ENCODE data around the gene VIPR2. TPM values are rescaled to one million over a fixed set of nuclear protein-coding genes. Genes with fewer than 3 reads are reported as not detected.

VIPR2 gene
- polyA plus RNA-seq, 3 donors, result not detected

DNA sequence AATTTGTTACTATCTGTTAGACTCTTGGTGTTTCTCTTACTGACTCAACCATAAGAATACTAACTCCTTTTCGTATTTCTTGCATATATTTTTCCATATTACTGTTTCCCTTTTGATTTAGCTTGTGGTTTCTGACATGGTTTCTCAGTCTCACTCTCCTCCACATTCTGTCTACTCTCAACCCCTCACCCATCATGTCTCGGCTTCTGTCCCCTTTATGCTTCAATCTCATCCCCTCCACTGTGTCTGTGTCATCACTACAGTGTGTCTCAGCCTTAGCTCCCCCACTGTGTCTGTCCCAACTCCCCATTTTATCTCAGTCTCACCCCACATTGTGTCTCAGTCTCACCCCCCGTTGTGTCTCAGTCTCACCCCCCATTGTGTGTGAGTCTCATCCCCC lies 126.9 kb downstream of the VIPR2 start:
- no peaks in the 10 kb centered on the region for H3K9me3 ChIP-seq (replicated peaks in 1 of 2; ENCODE audit: control insufficient read depth in 1 of 2, insufficient read depth in 1 of 2, low read length in 2 of 2)
- H3K27ac Mint-ChIP-seq, result no peak overlapping the region
- H3K4me3 ChIP-seq (replicated peaks in 1 of 3; ENCODE audit: low read depth in 2 of 3, low read length in 3 of 3), result no peak overlapping the region
- intact Hi-C loops (cut with micrococcal nuclease), result no loop called here
- no peaks in the 10 kb centered on the region for H3K79me2 ChIP-seq (ENCODE audit: insufficient read depth, low read length)
- peaks cover 1 to 3% (median 2%) of the 10 kb centered on the region in 3 donors for H3K27me3 Mint-ChIP-seq (ENCODE audit: low read depth in 3 of 3)
- H3K4me1 ChIP-seq (ENCODE audit: control insufficient read depth in 1 of 2, insufficient read depth in 2 of 2, low read length in 2 of 2), result no peaks in the 10 kb centered on the region
- peaks cover 1% of the 10 kb centered on the region for H3K4me1 Mint-ChIP-seq
- H3K27ac ChIP-seq (ENCODE audit: low read depth in 1 of 2, low read length in 2 of 2), result no peak overlapping the region
- no peaks in the 10 kb centered on the region for H3K36me3 Mint-ChIP-seq
- no peak overlapping the region for H3K4me3 Mint-ChIP-seq
- H3K4me2 ChIP-seq (replicated peaks; ENCODE audit: extremely low read depth, low read length, poor library complexity, severe bottlenecking), result no peak overlapping the region
- no peak overlapping the region for H2AFZ ChIP-seq (ENCODE audit: insufficient read depth, low read depth, low read length, poor library complexity, severe bottlenecking)
- no peaks in the 10 kb centered on the region for H3K27me3 ChIP-seq (ENCODE audit: control insufficient read depth in 2 of 2, insufficient read depth in 2 of 2, low read length in 2 of 2)
- no peak overlapping the region for H3K9ac ChIP-seq (ENCODE audit: insufficient read depth, low read length, poor library complexity, severe bottlenecking)
- H3K36me3 ChIP-seq (replicated peaks in 1 of 2; ENCODE audit: control insufficient read depth in 1 of 2, insufficient read depth in 2 of 2, low read length in 2 of 2), result no peaks in the 10 kb centered on the region
- DNase-seq, result no peak
- H4K20me1 ChIP-seq (ENCODE audit: insufficient read depth, low read length), result no peaks in the 10 kb centered on the region
- 76% methylated on average over 2 of the region's 3 CpGs for WGBS (ENCODE audit: insufficient coverage)
- TF ChIP-seq, protein P1, sequence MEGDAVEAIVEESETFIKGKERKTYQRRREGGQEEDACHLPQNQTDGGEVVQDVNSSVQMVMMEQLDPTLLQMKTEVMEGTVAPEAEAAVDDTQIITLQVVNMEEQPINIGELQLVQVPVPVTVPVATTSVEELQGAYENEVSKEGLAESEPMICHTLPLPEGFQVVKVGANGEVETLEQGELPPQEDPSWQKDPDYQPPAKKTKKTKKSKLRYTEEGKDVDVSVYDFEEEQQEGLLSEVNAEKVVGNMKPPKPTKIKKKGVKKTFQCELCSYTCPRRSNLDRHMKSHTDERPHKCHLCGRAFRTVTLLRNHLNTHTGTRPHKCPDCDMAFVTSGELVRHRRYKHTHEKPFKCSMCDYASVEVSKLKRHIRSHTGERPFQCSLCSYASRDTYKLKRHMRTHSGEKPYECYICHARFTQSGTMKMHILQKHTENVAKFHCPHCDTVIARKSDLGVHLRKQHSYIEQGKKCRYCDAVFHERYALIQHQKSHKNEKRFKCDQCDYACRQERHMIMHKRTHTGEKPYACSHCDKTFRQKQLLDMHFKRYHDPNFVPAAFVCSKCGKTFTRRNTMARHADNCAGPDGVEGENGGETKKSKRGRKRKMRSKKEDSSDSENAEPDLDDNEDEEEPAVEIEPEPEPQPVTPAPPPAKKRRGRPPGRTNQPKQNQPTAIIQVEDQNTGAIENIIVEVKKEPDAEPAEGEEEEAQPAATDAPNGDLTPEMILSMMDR (IDR thresholded peaks at IDR 0.05), result no peak
- peaks cover 0 to 19% (median 7%) of the 10 kb centered on the region in 7 donors for H3K9me3 Mint-ChIP-seq

DNA sequence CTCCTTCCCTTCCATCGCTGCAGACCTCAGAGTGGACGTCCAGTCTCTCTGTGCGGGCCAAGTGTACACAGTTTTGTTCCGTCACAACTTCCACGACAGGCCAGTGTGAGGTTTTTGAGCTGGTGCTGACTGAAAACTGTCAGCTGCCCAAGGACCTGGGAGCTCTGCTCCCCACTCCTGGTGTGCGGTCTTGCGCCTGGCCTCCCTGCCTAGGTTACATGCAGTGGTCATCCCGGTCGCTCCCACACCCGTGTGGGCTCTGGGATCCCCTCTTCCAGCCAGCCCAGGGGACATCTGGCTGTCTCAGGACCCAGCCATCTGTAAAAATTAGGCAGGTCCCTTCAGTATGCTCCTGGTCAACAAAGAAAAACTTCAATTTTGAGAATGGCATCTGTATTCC lies 127.5 kb downstream of the VIPR2 start:
- Histone ChIP-seq H3K27ac (ENCODE audit: low read depth in 1 of 2, low read length in 2 of 2) (no peak overlapping the region), H3K4me2 (replicated peaks; ENCODE audit: extremely low read depth, low read length, poor library complexity, severe bottlenecking) (no peak overlapping the region), H3K36me3 (replicated peaks in 1 of 2; ENCODE audit: control insufficient read depth in 1 of 2, insufficient read depth in 2 of 2, low read length in 2 of 2) (no peaks in the 10 kb centered on the region), H3K79me2 (ENCODE audit: insufficient read depth, low read length) (no peaks in the 10 kb centered on the region), H3K27me3 (ENCODE audit: control insufficient read depth in 2 of 2, insufficient read depth in 2 of 2, low read length in 2 of 2) (no peaks in the 10 kb centered on the region), H4K20me1 (ENCODE audit: insufficient read depth, low read length) (no peaks in the 10 kb centered on the region), H3K9me3 (replicated peaks in 1 of 2; ENCODE audit: control insufficient read depth in 1 of 2, insufficient read depth in 1 of 2, low read length in 2 of 2) (no peaks in the 10 kb centered on the region), H3K4me3 (replicated peaks in 1 of 3; ENCODE audit: low read depth in 2 of 3, low read length in 3 of 3) (no peak overlapping the region), H3K4me1 (ENCODE audit: control insufficient read depth in 1 of 2, insufficient read depth in 2 of 2, low read length in 2 of 2) (no peaks in the 10 kb centered on the region), H3K9ac (ENCODE audit: insufficient read depth, low read length, poor library complexity, severe bottlenecking) (no peak overlapping the region), H2AFZ (ENCODE audit: insufficient read depth, low read depth, low read length, poor library complexity, severe bottlenecking) (no peak overlapping the region)
- peaks cover 1 to 4% (median 2%) of the 10 kb centered on the region in 3 donors for H3K27me3 Mint-ChIP-seq (ENCODE audit: low read depth in 3 of 3)
- 89% methylated on average over 10 of the region's 10 CpGs for WGBS (ENCODE audit: insufficient coverage)
- TF ChIP-seq, protein P1 (IDR thresholded peaks at IDR 0.05), result no peak
- no peaks in the 10 kb centered on the region for H3K36me3 Mint-ChIP-seq
- H3K9me3 Mint-ChIP-seq, result peaks cover 0 to 16% (median 7%) of the 10 kb centered on the region in 7 donors
- no peak for DNase-seq
- intact Hi-C loops (cut with micrococcal nuclease), result no loop called here
- H3K27ac Mint-ChIP-seq, result no peak overlapping the region
- no peak overlapping the region for H3K4me3 Mint-ChIP-seq
- H3K4me1 Mint-ChIP-seq, result peaks cover 2% of the 10 kb centered on the region

Measured in CD14-positive monocyte (primary cell).